DOHH2 (cell line): ENCODE measurements around the gene USP2.

Source experiments
- EZH2phosphoT487 ChIP-seq: fragments of 200-600 bp; sonication (generic); IDR thresholded peaks from 2 replicates; pipeline ENCODE4 v1.6.1; 2017; ENCODE audit warnings: borderline replicate concordance, mild to moderate bottlenecking, antibody characterized with exemption, low read length, moderate library complexity, mixed read lengths
- TF ChIP-seq, protein P1 (sequence below): fragments of 200-600 bp; sonication (generic); IDR thresholded peaks from one replicate; pipeline ENCODE4 v1.5.1; 2014; ENCODE audit warnings: antibody characterized with exemption, mild to moderate bottlenecking, low read depth, low read length; ENCODE audit not compliant: poor library complexity, severe bottlenecking

- TF ChIP-seq, protein P1, sequence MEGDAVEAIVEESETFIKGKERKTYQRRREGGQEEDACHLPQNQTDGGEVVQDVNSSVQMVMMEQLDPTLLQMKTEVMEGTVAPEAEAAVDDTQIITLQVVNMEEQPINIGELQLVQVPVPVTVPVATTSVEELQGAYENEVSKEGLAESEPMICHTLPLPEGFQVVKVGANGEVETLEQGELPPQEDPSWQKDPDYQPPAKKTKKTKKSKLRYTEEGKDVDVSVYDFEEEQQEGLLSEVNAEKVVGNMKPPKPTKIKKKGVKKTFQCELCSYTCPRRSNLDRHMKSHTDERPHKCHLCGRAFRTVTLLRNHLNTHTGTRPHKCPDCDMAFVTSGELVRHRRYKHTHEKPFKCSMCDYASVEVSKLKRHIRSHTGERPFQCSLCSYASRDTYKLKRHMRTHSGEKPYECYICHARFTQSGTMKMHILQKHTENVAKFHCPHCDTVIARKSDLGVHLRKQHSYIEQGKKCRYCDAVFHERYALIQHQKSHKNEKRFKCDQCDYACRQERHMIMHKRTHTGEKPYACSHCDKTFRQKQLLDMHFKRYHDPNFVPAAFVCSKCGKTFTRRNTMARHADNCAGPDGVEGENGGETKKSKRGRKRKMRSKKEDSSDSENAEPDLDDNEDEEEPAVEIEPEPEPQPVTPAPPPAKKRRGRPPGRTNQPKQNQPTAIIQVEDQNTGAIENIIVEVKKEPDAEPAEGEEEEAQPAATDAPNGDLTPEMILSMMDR: no peak
- no peak for TF ChIP-seq EZH2phosphoT487
These were observed 4.2 kb downstream of the USP2 start for GRCh38 chr11:119377112-119377901.
